ENCODE data around the gene GALNT11.

The GALNT11 gene

GRCh38 chr7:152086513-152086912 lies 61.0 kb downstream of the GALNT11 start:
- TF ChIP-seq CTCF (IDR thresholded peaks at IDR 0.05; ENCODE audit: low read depth, low read length): no peak
- no peak overlapping the region for H3K4me3 ChIP-seq (ENCODE audit: low read depth, low read length)
- no peak for DNase-seq (ENCODE audit: low read depth, low spot score)
- in situ Hi-C loops (cut with HindIII; ENCODE audit: low sequenced_read_pairs): no loop called here

GRCh38 chr7:152089183-152089582 lies 63.7 kb downstream of the GALNT11 start:
- no peak for DNase-seq (ENCODE audit: low read depth, low spot score)
- in situ Hi-C loops (cut with HindIII; ENCODE audit: low sequenced_read_pairs): no loop called here
- no peak for TF ChIP-seq CTCF (IDR thresholded peaks at IDR 0.05; ENCODE audit: low read depth, low read length)
- no peak overlapping the region for H3K4me3 ChIP-seq (ENCODE audit: low read depth, low read length)

GRCh38 chr7:152090747-152091146 lies 65.3 kb downstream of the GALNT11 start:
- no peak for TF ChIP-seq CTCF (IDR thresholded peaks at IDR 0.05; ENCODE audit: low read depth, low read length)
- in situ Hi-C loops (cut with HindIII; ENCODE audit: low sequenced_read_pairs): no loop called here

GRCh38 chr7:152093717-152094116 lies 68.2 kb downstream of the GALNT11 start:
- in situ Hi-C loops (cut with HindIII; ENCODE audit: low sequenced_read_pairs): no loop called here
- no peak overlapping the region for H3K4me3 ChIP-seq (ENCODE audit: low read depth, low read length)

More at GRCh38 chr7:152090747-152091146, 65.3 kb downstream of the GALNT11 start:
- DNase-seq (ENCODE audit: low read depth, low spot score): no peak
- no peak overlapping the region for H3K4me3 ChIP-seq (ENCODE audit: low read depth, low read length)

GRCh38 chr7:152095771-152096170 lies 70.3 kb downstream of the GALNT11 start:
- in situ Hi-C loops (cut with HindIII; ENCODE audit: low sequenced_read_pairs): no loop called here
- TF ChIP-seq CTCF (IDR thresholded peaks at IDR 0.05; ENCODE audit: low read depth, low read length): no peak
- no peak overlapping the region for H3K4me3 ChIP-seq (ENCODE audit: low read depth, low read length)
- DNase-seq (ENCODE audit: low read depth, low spot score): no peak

More at GRCh38 chr7:152093717-152094116, 68.2 kb downstream of the GALNT11 start:
- no peak for TF ChIP-seq CTCF (IDR thresholded peaks at IDR 0.05; ENCODE audit: low read depth, low read length)
- no peak for DNase-seq (ENCODE audit: low read depth, low spot score)

GRCh38 chr7:152097330-152097729 lies 71.9 kb downstream of the GALNT11 start:
- in situ Hi-C loops (cut with HindIII; ENCODE audit: low sequenced_read_pairs): no loop called here
- no peak for TF ChIP-seq CTCF (IDR thresholded peaks at IDR 0.05; ENCODE audit: low read depth, low read length)
- no peak for DNase-seq (ENCODE audit: low read depth, low spot score)
- no peak overlapping the region for H3K4me3 ChIP-seq (ENCODE audit: low read depth, low read length)

GRCh38 chr7:152103066-152103465 lies 77.6 kb downstream of the GALNT11 start:
- in situ Hi-C loops (cut with HindIII; ENCODE audit: low sequenced_read_pairs): no loop called here
- no peak overlapping the region for H3K4me3 ChIP-seq (ENCODE audit: low read depth, low read length)
- TF ChIP-seq CTCF (IDR thresholded peaks at IDR 0.05; ENCODE audit: low read depth, low read length): no peak
- no peak for DNase-seq (ENCODE audit: low read depth, low spot score)

Measured in astrocyte of the spinal cord (primary cell).